ENCODE results near the gene PLXNA4.

Gene PLXNA4

GRCh38 chr7:132492823-132493445 is 83.3 kb downstream of the PLXNA4 start:
- TF ChIP-seq EZH2phosphoT487 (conservative IDR thresholded peaks at IDR 0.05; ENCODE audit: low read length) (no peak), CTCF (IDR thresholded peaks at IDR 0.05; ENCODE audit: insufficient read depth, low read length, poor library complexity, severe bottlenecking) (no peak)
- Histone ChIP-seq H4K20me1 (ENCODE audit: low read depth, low read length) (no peaks in the 10 kb centered on the region), H3K36me3 (ENCODE audit: low read length) (no peaks in the 10 kb centered on the region), H3K4me2 (ENCODE audit: low read depth, low read length, poor library complexity, severe bottlenecking) (no peak overlapping the region), H3K9me3 (ENCODE audit: insufficient read depth, low read length) (no peaks in the 10 kb centered on the region), H3K79me2 (ENCODE audit: insufficient read depth, low read length) (no peaks in the 10 kb centered on the region), H3F3A (ENCODE audit: insufficient read depth) (no peaks in the 10 kb centered on the region), H3K4me3 (ENCODE audit: insufficient read depth, low read length, poor library complexity, severe bottlenecking) (no peak overlapping the region), H3K9me2 (replicated peaks; ENCODE audit: insufficient read depth, low read length) (no peaks in the 10 kb centered on the region), H3K9ac (ENCODE audit: low read length) (no peak overlapping the region), H2AFZ (ENCODE audit: low read depth, low read length, severe bottlenecking) (no peak overlapping the region), H3K27ac (ENCODE audit: low read depth, low read length) (no peak overlapping the region), H3K27me3 (ENCODE audit: low read length) (no peaks in the 10 kb centered on the region)

- H3K4me2 ChIP-seq (ENCODE audit: low read depth, low read length, poor library complexity, severe bottlenecking), result no peak overlapping the region
- H3K27ac ChIP-seq (ENCODE audit: low read depth, low read length), result no peak overlapping the region
- no peak overlapping the region for H3K9ac ChIP-seq (ENCODE audit: low read length)
These were observed 84.8 kb downstream of the PLXNA4 start for GRCh38 chr7:132491391-132491945.

GRCh38 chr7:132490474-132490873 is 85.8 kb downstream of the PLXNA4 start:
- Histone ChIP-seq H3K9me2 (replicated peaks; ENCODE audit: insufficient read depth, low read length) (no peaks in the 10 kb centered on the region), H4K20me1 (ENCODE audit: low read depth, low read length) (no peaks in the 10 kb centered on the region), H3F3A (ENCODE audit: insufficient read depth) (no peaks in the 10 kb centered on the region), H2AFZ (ENCODE audit: low read depth, low read length, severe bottlenecking) (no peak overlapping the region), H3K27me3 (ENCODE audit: low read length) (no peaks in the 10 kb centered on the region), H3K79me2 (ENCODE audit: insufficient read depth, low read length) (no peaks in the 10 kb centered on the region), H3K27ac (ENCODE audit: low read depth, low read length) (no peak overlapping the region), H3K9ac (ENCODE audit: low read length) (no peak overlapping the region), H3K9me3 (ENCODE audit: insufficient read depth, low read length) (no peaks in the 10 kb centered on the region), H3K4me3 (ENCODE audit: insufficient read depth, low read length, poor library complexity, severe bottlenecking) (no peak overlapping the region), H3K4me2 (ENCODE audit: low read depth, low read length, poor library complexity, severe bottlenecking) (no peak overlapping the region), H3K36me3 (ENCODE audit: low read length) (no peaks in the 10 kb centered on the region)
- TF ChIP-seq CTCF (IDR thresholded peaks at IDR 0.05; ENCODE audit: insufficient read depth, low read length, poor library complexity, severe bottlenecking) (no peak), EZH2phosphoT487 (conservative IDR thresholded peaks at IDR 0.05; ENCODE audit: low read length) (no peak)

More at GRCh38 chr7:132491391-132491945, 84.8 kb downstream of the PLXNA4 start:
- Histone ChIP-seq H3K36me3 (ENCODE audit: low read length) (no peaks in the 10 kb centered on the region), H2AFZ (ENCODE audit: low read depth, low read length, severe bottlenecking) (no peak overlapping the region), H3K27me3 (ENCODE audit: low read length) (no peaks in the 10 kb centered on the region), H3K9me2 (replicated peaks; ENCODE audit: insufficient read depth, low read length) (no peaks in the 10 kb centered on the region), H3F3A (ENCODE audit: insufficient read depth) (no peaks in the 10 kb centered on the region), H3K4me3 (ENCODE audit: insufficient read depth, low read length, poor library complexity, severe bottlenecking) (no peak overlapping the region), H3K79me2 (ENCODE audit: insufficient read depth, low read length) (no peaks in the 10 kb centered on the region), H4K20me1 (ENCODE audit: low read depth, low read length) (no peaks in the 10 kb centered on the region), H3K9me3 (ENCODE audit: insufficient read depth, low read length) (no peaks in the 10 kb centered on the region)
- no peak for TF ChIP-seq CTCF (IDR thresholded peaks at IDR 0.05; ENCODE audit: insufficient read depth, low read length, poor library complexity, severe bottlenecking)
- no peak for TF ChIP-seq EZH2phosphoT487 (conservative IDR thresholded peaks at IDR 0.05; ENCODE audit: low read length)
